ENCODE results near the gene DGCR2.

Gene DGCR2

DNA sequence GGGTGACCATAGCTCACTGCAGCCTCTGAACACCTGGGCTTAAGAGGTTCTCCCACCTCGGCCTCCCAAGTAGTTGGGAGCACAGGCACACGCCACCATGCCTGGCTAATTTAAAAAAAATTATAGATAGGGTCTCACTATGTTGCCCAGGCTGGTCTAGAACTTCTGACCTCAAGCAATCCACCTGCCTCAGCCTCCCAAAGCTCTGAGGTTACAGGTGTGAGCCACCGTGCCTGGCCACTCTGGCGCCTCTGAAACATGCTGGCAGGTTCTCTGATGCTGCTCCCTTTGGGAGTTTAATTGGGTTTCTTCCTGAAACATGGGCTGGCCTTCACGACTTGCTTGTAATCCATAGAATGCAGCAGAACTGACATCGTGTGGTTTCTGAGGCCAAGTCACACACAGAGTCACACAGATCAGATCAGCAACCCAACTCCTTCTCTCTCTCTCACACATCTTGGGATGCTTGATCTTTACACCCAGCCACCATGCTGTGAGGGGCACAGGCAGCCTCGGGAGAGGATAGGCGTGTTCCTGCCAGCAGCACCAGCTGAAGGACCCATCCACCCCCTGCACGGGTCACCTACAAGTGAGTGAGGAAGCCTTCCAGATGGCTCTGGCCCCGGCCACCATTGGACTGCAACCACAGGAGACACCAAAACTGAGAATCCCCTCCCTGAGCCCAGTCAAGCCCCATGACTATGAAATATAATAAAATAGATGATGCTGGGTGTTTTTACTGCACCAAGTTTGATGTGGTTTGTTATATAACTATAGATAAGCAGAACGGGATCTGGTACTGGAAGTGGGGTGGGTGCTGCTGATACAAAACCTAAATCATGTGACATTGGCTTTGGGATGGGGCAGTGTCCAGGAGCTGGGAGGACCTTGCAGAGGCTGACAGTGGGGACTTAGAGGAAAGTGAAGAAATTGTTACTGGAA lies 31.0 kb upstream of the DGCR2 start:
- peaks cover 29% of the 10 kb centered on the region for H3K9me3 ChIP-seq
- no peak overlapping the region for H3K4me2 ChIP-seq
- no peaks in the 10 kb centered on the region for H3K4me1 ChIP-seq
- H3K4me3 ChIP-seq = no peak overlapping the region
- H4K20me1 ChIP-seq = no peaks in the 10 kb centered on the region
- no peaks in the 10 kb centered on the region for H3K36me3 ChIP-seq
- peaks cover 41% of the 10 kb centered on the region for H3K27me3 ChIP-seq
- no peak overlapping the region for H3K9ac ChIP-seq
- no peak for TF ChIP-seq Cebpa-rat (IDR thresholded peaks at IDR 0.05)
- no peak overlapping the region for H3K27ac ChIP-seq

DNA sequence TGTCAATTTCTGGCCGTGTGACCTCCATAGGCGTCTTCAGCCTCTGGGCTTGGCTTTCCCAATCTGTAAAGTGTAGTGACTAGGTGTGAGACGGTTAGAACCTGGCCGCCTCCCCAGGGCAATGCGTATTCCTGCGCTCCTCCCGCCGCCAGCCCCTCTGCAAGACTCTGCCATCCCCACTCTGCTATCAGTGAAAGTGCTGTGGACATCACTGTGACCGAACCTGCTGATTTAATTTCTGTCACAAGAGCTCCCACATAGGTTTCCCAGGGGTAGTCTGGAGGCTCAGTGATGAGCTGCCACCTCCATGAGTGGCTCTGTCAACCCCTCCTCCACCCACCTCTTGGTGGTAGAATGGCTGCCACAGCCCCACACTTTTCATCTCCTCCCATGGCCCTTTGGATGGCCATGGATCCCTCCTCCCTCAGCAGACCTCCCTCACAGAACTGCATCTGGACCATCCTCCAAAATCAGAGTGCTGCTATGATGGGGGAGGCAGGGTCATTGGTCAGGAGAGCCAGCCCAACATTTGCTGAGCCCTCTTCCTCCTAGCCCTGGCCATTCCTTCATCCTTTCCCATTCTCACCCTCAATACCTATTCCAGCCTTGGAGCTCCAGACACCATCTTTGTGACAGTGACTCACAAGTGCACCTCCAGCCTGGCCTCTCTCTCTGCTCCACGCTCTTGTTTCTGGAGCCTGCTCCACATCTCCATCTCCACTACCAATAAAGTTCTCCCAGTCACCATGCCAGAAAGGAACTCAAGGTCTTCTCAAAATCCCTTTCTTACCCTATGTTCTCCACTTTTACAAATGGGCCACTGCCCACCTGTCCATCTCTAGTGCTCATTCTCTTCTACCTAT lies 29.3 kb upstream of the DGCR2 start:
- TF ChIP-seq Cebpa-rat (IDR thresholded peaks at IDR 0.05) = no peak
- H3K27me3 ChIP-seq = peaks cover 50% of the 10 kb centered on the region
- H3K4me3 ChIP-seq = no peak overlapping the region
- H3K9me3 ChIP-seq = peaks cover 29% of the 10 kb centered on the region
- H4K20me1 ChIP-seq = no peaks in the 10 kb centered on the region
- no peak overlapping the region for H3K4me2 ChIP-seq
- no peak overlapping the region for H3K27ac ChIP-seq
- H3K4me1 ChIP-seq = no peaks in the 10 kb centered on the region
- H3K9ac ChIP-seq = no peak overlapping the region
- H3K36me3 ChIP-seq = no peaks in the 10 kb centered on the region

DNA sequence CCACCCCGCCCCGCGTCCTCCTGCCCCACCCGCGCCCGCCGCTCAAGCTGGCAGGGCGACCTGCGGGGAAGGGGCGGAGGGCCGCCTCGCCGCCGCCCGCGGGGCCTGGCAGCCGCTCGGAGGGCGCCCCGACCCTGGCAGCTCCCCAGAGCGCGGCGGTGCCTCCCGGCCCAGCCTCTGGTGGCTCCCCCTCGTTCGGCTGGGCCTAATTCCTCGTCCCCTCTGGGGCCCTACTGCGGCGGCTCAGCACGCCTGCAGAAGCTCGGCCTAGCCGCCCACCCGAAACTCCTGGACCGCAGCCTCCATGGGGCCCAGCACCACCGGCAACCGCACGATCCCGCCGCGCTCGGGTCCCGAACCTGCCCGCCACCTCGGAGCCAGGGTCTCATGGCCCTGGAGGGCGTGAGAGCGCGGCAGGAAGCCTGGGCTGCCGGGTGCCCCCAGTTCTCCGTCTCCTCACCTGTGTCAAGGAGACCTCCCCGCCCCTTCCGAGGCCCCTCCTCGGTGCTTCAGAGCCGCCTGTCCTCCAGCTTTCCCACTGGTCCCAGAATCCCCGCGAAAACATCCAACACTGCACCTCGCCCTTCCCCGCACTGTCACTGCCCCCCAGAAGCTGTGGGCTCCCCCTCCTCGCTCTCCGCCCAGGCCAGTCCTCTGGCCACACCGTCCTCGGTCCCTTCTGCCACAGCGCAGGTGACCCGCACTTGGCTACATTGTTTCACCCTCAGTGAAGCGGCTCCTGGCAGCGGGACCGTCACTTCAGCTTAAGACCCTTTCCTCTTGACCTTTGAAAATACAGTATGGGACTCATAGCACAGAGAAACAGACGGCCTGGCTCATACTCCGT lies 28.5 kb upstream of the DGCR2 start:
- H3K9me3 ChIP-seq = peaks cover 29% of the 10 kb centered on the region
- H3K4me3 ChIP-seq = no peak overlapping the region
- H3K4me1 ChIP-seq = no peaks in the 10 kb centered on the region
- no peaks in the 10 kb centered on the region for H4K20me1 ChIP-seq
- H3K27me3 ChIP-seq = peaks cover 50% of the 10 kb centered on the region
- no peaks in the 10 kb centered on the region for H3K36me3 ChIP-seq
- H3K9ac ChIP-seq = no peak overlapping the region
- no peak overlapping the region for H3K27ac ChIP-seq
- H3K4me2 ChIP-seq = no peak overlapping the region
- TF ChIP-seq Cebpa-rat (IDR thresholded peaks at IDR 0.05) = no peak

DNA sequence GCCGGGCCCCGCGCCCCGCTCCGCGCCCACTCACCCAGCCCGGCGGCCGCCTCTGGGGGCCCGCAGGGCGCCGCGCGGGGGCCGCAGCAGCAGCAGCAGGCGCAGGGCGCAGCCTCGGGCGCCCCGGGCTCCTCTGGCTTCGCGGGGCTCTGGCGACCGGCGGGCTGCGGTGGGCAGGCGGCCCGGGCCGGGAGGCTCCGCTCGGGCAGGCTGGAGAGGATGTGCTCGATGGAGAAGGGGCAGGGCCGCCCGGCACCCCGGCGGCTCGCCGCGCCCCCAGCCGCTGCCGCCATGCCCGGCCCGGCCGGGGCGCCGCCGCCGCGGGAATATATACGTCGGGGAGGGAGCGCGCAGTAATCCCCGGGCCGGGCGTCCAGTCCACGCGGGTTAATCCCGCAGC lies 27.8 kb upstream of the DGCR2 start, which contains the start of gene GSC2:
Gene GSC2 (minus strand): TSS at position 302 of the 400 bp plus-strand sequence. CDS start 9 bp downstream, at position 293.
- no peak within 1 kb of the TSS for H3K4me3 ChIP-seq
- no peak within 1 kb of the TSS for H3K9ac ChIP-seq
- no peaks in the 10 kb centered on the region for H3K4me1 ChIP-seq

DNA sequence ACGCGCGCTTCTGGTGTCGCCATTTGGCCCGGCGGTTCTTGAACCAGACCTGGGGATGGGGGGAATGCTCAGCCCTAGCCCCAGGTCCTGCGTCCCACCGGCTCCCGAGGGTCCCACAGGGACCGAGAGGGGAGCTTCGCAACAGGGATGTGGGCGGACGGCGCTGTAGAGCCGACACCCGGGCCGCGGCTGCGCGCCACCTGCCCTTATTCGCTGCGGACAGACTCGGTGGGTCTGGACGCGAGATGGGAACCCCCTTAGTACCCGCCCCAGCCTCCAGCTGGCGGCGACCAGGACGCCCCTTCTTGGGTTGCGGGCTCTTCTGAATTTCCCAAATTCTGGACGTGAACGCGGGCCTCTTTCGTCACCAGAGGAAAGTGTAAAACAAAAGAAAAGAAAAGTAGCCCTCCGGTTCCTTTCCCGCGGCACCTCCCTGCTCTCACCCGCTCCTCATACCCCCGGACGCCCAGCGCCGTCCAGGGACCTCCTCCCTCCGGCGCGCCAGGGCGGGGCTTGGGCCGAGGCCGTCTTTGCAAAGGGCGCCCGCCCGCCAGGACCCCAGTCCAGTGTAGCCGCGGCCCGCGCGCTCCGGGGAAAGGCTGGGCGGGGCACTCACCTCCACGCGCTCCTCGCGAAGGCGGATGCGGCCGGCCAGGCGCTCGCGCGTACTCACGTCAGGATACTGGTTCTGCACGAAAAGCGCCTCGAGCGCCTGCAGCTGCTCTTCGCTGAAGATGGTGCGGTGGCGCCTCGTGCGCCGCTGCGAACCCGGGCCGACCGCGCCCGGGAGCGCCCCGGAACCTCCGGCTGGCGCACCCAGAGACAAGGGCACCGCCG lies 27.1 kb upstream of the DGCR2 start:
- Histone ChIP-seq H3K9me3 (peaks cover 29% of the 10 kb centered on the region), H3K4me3 (no peak overlapping the region), H4K20me1 (peaks cover under 1% of the 10 kb centered on the region), H3K4me1 (no peaks in the 10 kb centered on the region), H3K36me3 (no peaks in the 10 kb centered on the region), H3K9ac (no peak overlapping the region), H3K27ac (no peak overlapping the region), H3K27me3 (peaks cover 50% of the 10 kb centered on the region), H3K4me2 (no peak overlapping the region)
- TF ChIP-seq Cebpa-rat (IDR thresholded peaks at IDR 0.05) = no peak

More for the DNA sequence above, 27.8 kb upstream of the DGCR2 start, which contains the start of gene GSC2:
- no peak within 1 kb of the TSS for H3K4me2 ChIP-seq
- H3K27me3 ChIP-seq = peaks cover 50% of the 10 kb centered on the region
- H3K36me3 ChIP-seq = no peaks in the 10 kb centered on the region
- no peak within 1 kb of the TSS for H3K27ac ChIP-seq
- H3K9me3 ChIP-seq = peaks cover 29% of the 10 kb centered on the region
- no peak for TF ChIP-seq Cebpa-rat (IDR thresholded peaks at IDR 0.05)
- no peaks in the 10 kb centered on the region for H4K20me1 ChIP-seq

DNA sequence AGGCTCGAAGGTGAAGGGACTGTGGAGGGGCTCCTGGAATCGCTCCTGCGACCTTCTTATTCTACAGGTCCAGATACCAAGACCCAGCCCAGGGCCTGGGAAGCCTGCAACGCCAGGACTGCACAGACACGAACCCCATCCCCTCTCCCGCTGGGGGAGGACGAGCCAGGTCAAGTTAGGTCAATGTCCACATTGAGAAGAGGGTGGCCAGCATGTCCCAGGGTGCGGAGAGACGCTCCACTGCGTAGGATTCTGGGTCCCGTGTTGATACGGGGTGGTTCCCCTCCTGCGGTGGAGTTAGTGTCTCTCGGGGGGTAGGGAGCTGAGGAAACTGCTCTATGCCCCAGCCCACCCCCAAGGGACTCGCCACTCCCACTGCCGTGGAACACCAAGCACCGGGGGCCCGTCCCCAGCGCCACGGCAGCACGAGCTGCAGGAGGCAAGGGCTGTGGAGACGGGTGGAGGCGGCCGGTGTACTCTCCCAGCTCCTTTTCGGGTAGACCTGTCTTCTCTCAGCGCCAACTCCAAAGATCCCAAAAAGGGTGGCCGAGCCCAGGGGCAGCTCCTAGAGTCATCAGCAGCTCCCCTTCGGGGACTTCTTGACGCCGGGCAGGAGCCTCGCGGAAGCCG lies 26.3 kb upstream of the DGCR2 start:
- no peak for TF ChIP-seq Cebpa-rat (IDR thresholded peaks at IDR 0.05)
- Histone ChIP-seq H3K27me3 (peaks cover 50% of the 10 kb centered on the region), H4K20me1 (peaks cover 8% of the 10 kb centered on the region), H3K9me3 (peaks cover 29% of the 10 kb centered on the region), H3K4me2 (no peak overlapping the region), H3K36me3 (no peaks in the 10 kb centered on the region), H3K9ac (no peak overlapping the region), H3K27ac (no peak overlapping the region), H3K4me3 (no peak overlapping the region), H3K4me1 (peaks cover 5% of the 10 kb centered on the region)

DNA sequence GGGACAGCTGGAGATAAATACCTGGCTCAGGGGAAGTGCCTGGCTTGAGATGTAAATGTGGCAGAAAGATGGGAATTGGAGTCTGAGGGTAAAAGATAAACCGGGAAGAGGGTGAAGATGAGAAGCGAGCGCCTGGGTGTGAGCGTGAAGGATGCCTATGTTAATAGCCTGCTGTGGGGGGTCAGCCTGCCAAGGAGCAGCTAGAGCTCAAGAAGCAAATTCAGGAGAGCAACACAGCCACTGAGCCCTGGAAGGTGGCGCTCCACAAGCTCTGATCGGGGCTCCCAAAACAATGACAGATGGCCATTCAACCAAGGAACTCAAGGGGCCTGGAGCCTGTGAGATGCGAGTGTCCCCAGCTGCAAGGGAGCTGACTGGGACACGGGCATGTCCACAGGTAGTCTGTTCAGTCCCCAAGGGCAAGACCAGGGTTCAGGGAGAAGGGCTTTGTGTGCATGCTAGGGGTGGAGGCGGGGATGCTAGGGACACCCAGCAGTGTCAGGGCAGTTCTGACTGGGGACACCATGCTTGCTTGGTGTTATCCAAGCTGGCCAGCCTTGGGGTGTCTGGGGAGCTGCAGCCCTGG lies 25.1 kb upstream of the DGCR2 start:
- TF ChIP-seq Cebpa-rat (IDR thresholded peaks at IDR 0.05) = no peak
- peaks cover 29% of the 10 kb centered on the region for H3K9me3 ChIP-seq
- no peak overlapping the region for H3K4me2 ChIP-seq
- no peak overlapping the region for H3K27ac ChIP-seq
- no peak overlapping the region for H3K9ac ChIP-seq
- H3K4me1 ChIP-seq = peaks cover 13% of the 10 kb centered on the region
- peaks cover 20% of the 10 kb centered on the region for H4K20me1 ChIP-seq
- no peak overlapping the region for H3K4me3 ChIP-seq
- peaks cover 50% of the 10 kb centered on the region for H3K27me3 ChIP-seq
- peaks cover 8% of the 10 kb centered on the region for H3K36me3 ChIP-seq
